Measurements from ENCODE around the gene LYPD8.
"Not testable (repeated sequence)": the region's sequence is repeated elsewhere in the genome, so short reads cannot be mapped to it uniquely, and the experiment has no call there.

LYPD8 gene

DNA sequence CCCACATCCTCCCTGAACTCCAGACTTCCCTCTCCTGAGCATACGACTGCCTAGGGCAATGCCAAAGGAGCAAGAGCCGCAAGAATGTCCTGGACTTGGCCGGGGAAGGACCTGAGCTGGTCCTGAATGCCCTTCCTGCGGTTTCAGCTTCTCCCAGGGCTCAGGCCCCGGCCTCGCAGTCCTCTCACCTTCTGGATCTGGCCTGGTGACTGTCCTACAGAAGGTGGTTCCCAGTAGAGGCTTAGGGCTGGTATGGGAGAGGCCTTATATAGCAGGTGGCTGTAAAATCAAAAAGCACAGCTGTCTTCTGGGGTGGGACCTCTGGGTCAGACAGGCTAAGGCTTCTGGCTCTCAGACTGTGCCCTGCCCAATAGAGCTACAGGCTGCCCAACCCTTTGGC lies at the start of gene LYPD8:
Gene LYPD8, minus strand, starts transcription at position 243 of the 400 bp plus-strand sequence. CDS start 4,678 bp downstream, outside the sequence.
- DNase-seq, result no peak

- DNase-seq, result no peak
Observed at GRCh38 chr1:248804771-248805681, 49.5 kb upstream of the LYPD8 start.

DNA sequence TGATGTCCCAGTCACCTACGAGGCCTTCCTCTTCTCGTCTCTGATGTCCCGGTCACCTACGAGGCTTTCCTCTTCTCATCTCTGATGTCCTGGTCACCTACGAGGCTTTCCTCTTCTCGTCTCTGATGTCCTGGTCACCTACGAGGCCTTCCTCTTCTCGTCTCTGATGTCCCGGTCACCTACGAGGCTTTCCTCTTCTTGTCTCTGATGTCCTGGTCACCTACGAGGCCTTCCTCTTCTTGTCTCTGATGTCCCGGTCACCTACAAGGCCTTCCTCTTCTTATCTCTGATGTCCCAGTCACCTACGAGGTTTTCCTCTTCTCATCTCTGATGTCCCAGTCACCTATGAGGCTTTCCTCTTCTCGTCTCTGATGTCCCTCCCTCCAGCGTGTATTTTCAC lies 47.9 kb upstream of the LYPD8 start:
- DNase-seq, result not testable (repeated sequence)

- DNase-seq, result no peak
Observed at GRCh38 chr1:248802454-248802853, 46.9 kb upstream of the LYPD8 start.

GRCh38 chr1:248800459-248800858 lies 44.9 kb upstream of the LYPD8 start:
- no peak for DNase-seq

DNA sequence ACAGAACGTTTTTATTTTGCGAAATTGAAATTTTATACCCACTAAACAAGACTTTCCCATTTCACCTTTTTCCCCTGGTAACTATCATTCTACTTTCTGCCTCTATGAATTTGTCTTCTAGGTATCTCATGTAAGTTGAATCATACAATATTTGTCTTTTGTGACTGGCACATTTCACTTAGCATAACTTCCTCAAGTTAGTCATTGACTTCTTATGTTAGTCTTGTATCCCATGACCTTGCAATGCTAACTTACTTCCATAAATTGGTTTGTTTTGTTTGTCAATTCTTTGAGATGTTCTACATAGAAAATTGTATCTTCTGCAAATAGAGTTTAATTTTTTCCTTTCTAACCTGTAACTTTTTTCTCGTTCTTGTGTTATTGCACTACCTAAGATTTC lies 43.2 kb upstream of the LYPD8 start:
- no peak for DNase-seq

- not testable (repeated sequence) for DNase-seq
Observed at GRCh38 chr1:248794663-248795062, 39.1 kb upstream of the LYPD8 start.

DNA sequence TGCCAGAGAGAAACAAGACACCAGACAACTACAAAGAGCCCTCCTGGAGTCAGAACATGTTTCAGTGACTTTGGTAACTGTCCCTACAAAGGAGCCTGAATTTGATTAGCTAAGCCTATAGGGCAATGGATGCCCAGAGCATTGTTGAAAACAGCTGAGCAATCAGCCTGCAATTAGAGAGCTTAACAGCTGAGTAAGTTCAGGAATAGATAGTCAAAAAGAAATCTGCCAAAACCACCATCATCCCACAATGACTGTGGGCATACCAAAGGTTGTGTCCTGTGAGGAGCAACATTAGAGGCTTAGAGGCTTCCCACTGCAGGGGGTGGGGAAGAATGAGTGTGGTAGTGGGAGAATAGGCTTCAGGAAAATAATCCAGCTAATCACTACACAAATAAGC lies 38.0 kb upstream of the LYPD8 start:
- DNase-seq, result no peak

DNA sequence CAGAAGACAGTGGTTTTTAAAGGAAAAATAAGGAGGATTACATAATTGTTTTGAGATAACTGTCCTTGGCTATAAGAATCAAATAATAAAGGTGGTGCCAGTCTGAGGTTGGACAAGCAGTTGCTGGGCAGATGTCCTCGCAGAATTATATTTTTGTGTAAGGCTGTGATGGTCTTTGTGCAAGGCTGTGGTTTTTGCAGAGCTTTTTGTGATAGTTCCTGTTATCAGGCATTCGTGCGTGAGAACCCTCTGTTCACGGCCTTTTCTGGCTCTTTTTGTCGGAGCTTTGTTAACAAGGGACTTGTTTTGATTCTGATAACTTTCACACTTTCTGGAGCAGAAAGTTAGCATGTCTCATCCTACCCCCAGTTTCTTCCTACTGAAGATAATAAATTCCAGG lies 36.8 kb upstream of the LYPD8 start:
- no peak for DNase-seq

DNA sequence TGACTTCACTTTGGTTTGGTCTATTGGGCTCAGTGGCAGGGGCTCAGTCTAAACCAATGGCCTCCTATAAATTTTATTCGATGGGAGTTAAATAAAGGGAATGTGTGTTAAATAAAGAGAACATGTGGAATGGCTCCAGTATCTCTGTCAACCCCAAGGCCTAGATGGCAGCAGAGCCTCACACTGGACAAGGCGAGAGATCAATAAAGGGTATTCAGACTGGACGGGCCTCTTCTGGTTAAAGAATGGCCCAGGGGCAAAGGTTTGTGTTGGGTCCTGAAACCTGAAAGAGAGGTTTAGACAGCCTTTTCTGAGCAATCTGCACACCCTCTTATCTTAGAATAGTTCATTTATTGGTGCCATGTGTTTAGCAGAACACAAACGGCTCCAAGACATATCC lies 35.5 kb upstream of the LYPD8 start:
- DNase-seq, result no peak

- no peak for DNase-seq
Observed at GRCh38 chr1:248790456-248790855, 34.9 kb upstream of the LYPD8 start.

DNA sequence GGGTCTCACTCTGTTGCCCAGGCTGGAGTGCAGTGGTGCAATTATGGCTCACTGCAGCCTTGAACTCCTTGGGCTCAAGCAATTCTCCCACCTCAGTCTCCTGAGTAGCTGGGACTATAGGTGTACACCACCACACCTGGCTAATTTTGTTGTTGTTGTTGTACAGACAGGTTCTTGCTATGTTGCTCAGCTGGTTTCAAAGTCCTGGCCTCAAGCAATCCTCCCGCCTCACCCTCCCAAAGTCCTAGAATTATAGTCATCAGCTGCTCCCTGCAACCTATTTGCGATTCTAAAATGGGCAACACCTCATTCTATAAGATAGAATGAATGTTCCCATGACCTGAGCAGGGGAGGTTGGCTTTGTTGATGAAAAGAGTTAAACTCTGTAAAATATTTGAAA lies 33.8 kb upstream of the LYPD8 start:
- DNase-seq, result not testable (repeated sequence)

- DNase-seq, result no peak
Observed at GRCh38 chr1:248788327-248788726, 32.8 kb upstream of the LYPD8 start.

GRCh38 chr1:248787430-248787829 lies 31.9 kb upstream of the LYPD8 start:
- DNase-seq, result no peak

- DNase-seq, result no peak
Observed at GRCh38 chr1:248786156-248786555, 30.6 kb upstream of the LYPD8 start.

GRCh38 chr1:248783367-248783766 lies 27.8 kb upstream of the LYPD8 start:
- DNase-seq, result no peak

DNA sequence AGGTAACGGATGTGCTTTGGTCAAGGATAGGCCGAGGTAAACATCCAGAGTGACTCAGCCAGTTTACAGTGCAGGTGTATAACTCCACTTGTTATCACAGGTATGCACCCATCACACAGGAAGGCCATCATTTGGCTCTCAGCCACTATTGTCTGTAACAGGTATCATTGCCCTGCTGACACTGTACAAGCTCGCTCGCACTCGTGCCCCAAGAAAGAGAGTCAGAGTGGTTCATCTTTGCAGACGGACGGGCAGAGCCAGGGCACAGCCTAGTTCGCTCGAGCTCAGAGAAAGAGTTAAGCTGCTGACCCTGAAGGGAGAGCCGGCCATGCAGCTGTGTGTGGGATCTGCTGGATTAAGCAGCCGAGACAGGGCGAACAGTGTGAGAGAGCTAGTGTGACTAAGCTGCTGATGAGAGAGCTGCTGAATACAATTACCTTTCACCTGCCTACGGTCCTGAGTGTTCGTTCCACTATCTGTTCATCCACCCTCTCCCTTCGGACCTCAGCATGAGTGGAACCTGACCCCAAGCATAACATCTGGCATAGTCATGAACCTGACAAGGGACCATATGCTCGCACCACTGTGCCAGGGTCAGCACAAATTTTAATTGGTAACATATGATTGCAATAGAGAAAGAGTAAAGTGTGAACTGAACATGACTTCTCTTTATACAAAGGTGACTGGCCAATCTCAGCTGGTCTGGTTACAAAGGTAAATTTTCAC lies 27.0 kb upstream of the LYPD8 start:
- DNase-seq, result no peak

DNA sequence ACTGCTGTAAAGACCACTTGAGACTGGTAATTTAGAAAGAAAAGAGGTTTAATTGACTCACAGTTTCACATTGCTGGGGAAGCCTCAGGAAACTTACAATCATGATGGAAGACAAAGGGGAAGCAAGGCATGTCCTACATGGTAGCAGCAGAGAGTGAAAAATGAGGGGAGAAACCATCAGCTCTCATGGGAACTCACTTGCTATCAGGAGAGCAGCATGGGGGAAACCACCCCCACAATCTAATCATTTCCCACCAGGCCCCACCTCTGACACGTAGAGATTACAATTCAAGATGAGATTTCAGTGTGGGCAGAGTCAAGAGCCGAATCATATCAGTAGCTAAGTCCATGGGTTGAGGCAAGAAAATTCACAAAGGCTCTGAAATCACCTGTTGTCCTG lies 23.8 kb upstream of the LYPD8 start:
- no peak for DNase-seq

DNA sequence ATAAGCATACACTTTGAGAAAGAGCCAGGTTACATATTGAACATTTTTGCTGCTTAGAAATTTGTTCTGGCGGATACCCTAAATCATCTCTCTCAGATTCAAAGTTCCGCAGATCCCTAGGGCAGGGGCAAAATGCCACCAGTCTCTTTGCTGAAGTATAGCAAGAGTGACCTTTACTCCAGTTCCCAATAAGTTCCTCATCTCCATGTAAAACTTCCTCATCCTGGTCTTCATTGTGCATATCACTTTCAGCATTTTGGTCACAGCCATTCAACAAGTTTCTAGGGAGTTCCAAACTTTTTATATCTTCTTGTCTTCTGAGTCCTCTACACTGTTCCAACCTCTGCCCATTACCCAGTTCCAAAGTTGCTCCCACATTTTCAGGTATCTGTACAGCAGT lies 23.3 kb upstream of the LYPD8 start:
- no peak for DNase-seq

DNA sequence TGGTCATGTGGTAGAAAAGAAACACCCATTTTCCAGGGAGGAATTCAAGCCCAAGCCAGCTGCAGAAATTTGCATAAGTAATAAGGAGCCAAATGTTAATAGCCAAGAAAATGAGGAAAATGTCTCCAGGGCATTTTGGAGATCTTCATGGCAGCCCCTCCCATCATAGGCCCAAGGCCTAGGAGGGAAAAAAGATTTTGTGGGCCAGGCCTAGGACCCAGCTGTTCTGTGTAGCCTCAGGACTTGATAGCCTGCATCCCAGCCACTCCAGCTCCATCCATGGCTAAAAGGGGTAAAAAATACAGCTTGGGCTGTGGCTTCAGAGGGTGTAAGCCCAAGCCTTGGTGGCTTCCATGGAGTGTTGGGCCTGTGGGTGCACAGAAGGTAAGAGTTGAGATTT lies 21.4 kb upstream of the LYPD8 start:
- no peak for DNase-seq

GRCh38 chr1:248775441-248775840 lies 19.9 kb upstream of the LYPD8 start:
- DNase-seq, result no peak

GRCh38 chr1:248759644-248760043 lies 4.1 kb upstream of the LYPD8 start:
- no peak for DNase-seq

DNA sequence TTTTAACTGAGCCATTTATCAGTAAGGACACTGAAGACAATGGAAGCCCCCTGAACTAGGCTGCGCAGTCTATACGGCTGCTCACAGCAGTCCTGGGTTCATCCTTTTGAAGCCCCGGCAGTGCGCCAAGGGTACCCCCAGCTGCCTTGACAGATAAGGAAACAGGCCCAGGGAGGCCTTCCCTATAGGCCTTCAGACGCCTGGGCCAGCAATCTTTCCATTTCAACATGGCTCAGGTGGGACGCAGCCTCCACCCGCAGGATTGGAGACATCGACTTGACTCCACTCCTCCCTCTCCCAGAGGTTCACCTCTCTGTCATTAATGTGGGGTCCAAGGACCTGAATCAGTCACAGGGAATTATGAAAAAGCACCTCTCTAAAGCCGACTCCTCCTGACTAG lies 2.8 kb upstream of the LYPD8 start:
- no peak for DNase-seq

GRCh38 chr1:248757784-248758195 lies 2.2 kb upstream of the LYPD8 start:
- no peak for DNase-seq
